Ishikawa (cell line): Measurements from ENCODE around the gene C13orf46.

ENCODE experiments used
- CEBPB ChIP-seq: IDR thresholded peaks from 2 replicates; pipeline ENCODE4 v1.6.1; 2012
- CREB1 ChIP-seq: IDR thresholded peaks from 2 replicates; pipeline ENCODE4 v1.6.1; 2012; ENCODE audit warnings: low read depth
- EGR1 ChIP-seq: IDR thresholded peaks from 2 replicates; pipeline ENCODE4 v1.6.1; 2012
- EP300 ChIP-seq: IDR thresholded peaks from 2 replicates; pipeline ENCODE4 v1.6.1; 2012; ENCODE audit warnings: borderline replicate concordance
- FOXM1 ChIP-seq: IDR thresholded peaks from 2 replicates; pipeline ENCODE4 v1.6.1; 2012; ENCODE audit warnings: low read depth, borderline replicate concordance
- MAX ChIP-seq: IDR thresholded peaks from 2 replicates; pipeline ENCODE4 v1.6.1; 2012
- NFIC ChIP-seq: IDR thresholded peaks from 2 replicates; pipeline ENCODE4 v1.6.1; 2012
- RAD21 ChIP-seq: IDR thresholded peaks from 2 replicates; pipeline ENCODE4 v1.6.1; 2012; ENCODE audit warnings: low read depth
- REST ChIP-seq: IDR thresholded peaks from 2 replicates; pipeline ENCODE4 v1.6.1; 2012; ENCODE audit warnings: low read depth, mild to moderate bottlenecking
- TAF1 ChIP-seq: IDR thresholded peaks from 2 replicates; pipeline ENCODE4 v1.6.1; 2012; ENCODE audit warnings: low read depth, mild to moderate bottlenecking
- TCF12 ChIP-seq: IDR thresholded peaks from 2 replicates; pipeline ENCODE4 v1.6.1; 2012; ENCODE audit warnings: low read depth
- TEAD4 ChIP-seq: IDR thresholded peaks from 2 replicates; pipeline ENCODE4 v1.6.1; 2012
- USF1 ChIP-seq: IDR thresholded peaks from 2 replicates; pipeline ENCODE4 v1.6.1; 2012
- YY1 ChIP-seq: IDR thresholded peaks from 2 replicates; pipeline ENCODE4 v1.6.1; 2012; ENCODE audit warnings: low read depth
- ZBTB7A ChIP-seq: IDR thresholded peaks from 2 replicates; pipeline ENCODE4 v1.6.1; 2012; ENCODE audit warnings: low read depth

Gene C13orf46

GRCh38 chr13:113926301-113926761 is 47.5 kb downstream of the C13orf46 start:
- TF ChIP-seq MAX (no peak), RAD21 (no peak), FOXM1 (no peak)

- TF ChIP-seq CREB1 (no peak), TAF1 (no peak), ZBTB7A (no peak), EP300 (no peak), RAD21 (no peak), TCF12 (no peak), FOXM1 (no peak), USF1 (no peak), EGR1 (no peak), TEAD4 (no peak), MAX (no peak), NFIC (no peak)
These were observed 49.5 kb downstream of the C13orf46 start for GRCh38 chr13:113924184-113924901.

GRCh38 chr13:113923376-113924063 is 50.4 kb downstream of the C13orf46 start:
- TF ChIP-seq MAX, result no peak
- no peak for TF ChIP-seq NFIC
- no peak for TF ChIP-seq FOXM1
- TF ChIP-seq YY1, result no peak
- TF ChIP-seq RAD21, result no peak
- TF ChIP-seq EGR1, result no peak
- no peak for TF ChIP-seq TAF1
- no peak for TF ChIP-seq REST
- no peak for TF ChIP-seq TCF12
- no peak for TF ChIP-seq CREB1

GRCh38 chr13:113922412-113923118 is 51.3 kb downstream of the C13orf46 start:
- TF ChIP-seq CREB1 (no peak), FOXM1 (no peak), RAD21 (no peak), TCF12 (no peak), NFIC (no peak), MAX (no peak), YY1 (no peak), TEAD4 (no peak), ZBTB7A (no peak), REST (no peak), EGR1 (no peak), EP300 (no peak), CEBPB (no peak), USF1 (no peak), TAF1 (no peak)

GRCh38 chr13:113921763-113922162 is 52.1 kb downstream of the C13orf46 start:
- TF ChIP-seq TAF1 (no peak), REST (no peak), MAX (no peak), RAD21 (no peak), NFIC (no peak), ZBTB7A (no peak), CEBPB (no peak), EP300 (no peak), FOXM1 (no peak), TEAD4 (no peak), YY1 (no peak), CREB1 (no peak), TCF12 (no peak), EGR1 (no peak), USF1 (no peak)
